ENCODE results near the gene SYNDIG1.

Gene SYNDIG1

GRCh38 chr20:24698706-24699206 is 229.3 kb downstream of the SYNDIG1 start:
- Histone ChIP-seq H3K36me3 (ENCODE audit: control insufficient read depth, insufficient read depth, low read length) (no peaks in the 10 kb centered on the region), H3K4me1 (ENCODE audit: control insufficient read depth, insufficient read depth, low read length) (no peaks in the 10 kb centered on the region), H3K27me3 (ENCODE audit: control insufficient read depth, insufficient read depth, low read length) (no peaks in the 10 kb centered on the region), H3K9me3 (ENCODE audit: control insufficient read depth, insufficient read depth, low read length) (no peaks in the 10 kb centered on the region), H3K4me3 (ENCODE audit: low read length) (no peak overlapping the region), H3K27ac (ENCODE audit: low read length) (no peak overlapping the region)
- no CpG with 5 or more reads among the region's 5 CpGs for WGBS (ENCODE audit: insufficient coverage, insufficient read length)
- DNase-seq (ENCODE audit: low read depth, low spot score): no peak

- H3K36me3 ChIP-seq (ENCODE audit: control insufficient read depth, insufficient read depth, low read length): no peaks in the 10 kb centered on the region
- DNase-seq (ENCODE audit: low read depth, low spot score): no peak
- H3K27me3 ChIP-seq (ENCODE audit: control insufficient read depth, insufficient read depth, low read length): no peaks in the 10 kb centered on the region
- no peak overlapping the region for H3K4me3 ChIP-seq (ENCODE audit: low read length)
- H3K27ac ChIP-seq (ENCODE audit: low read length): no peak overlapping the region
- no peaks in the 10 kb centered on the region for H3K4me1 ChIP-seq (ENCODE audit: control insufficient read depth, insufficient read depth, low read length)
- WGBS (ENCODE audit: insufficient coverage, insufficient read length): no CpG with 5 or more reads among the region's 8 CpGs
- H3K9me3 ChIP-seq (ENCODE audit: control insufficient read depth, insufficient read depth, low read length): no peaks in the 10 kb centered on the region
Observed at GRCh38 chr20:24699321-24700165, 230.1 kb downstream of the SYNDIG1 start.

- WGBS (ENCODE audit: insufficient coverage, insufficient read length): no CpG with 5 or more reads among the region's 6 CpGs
- Histone ChIP-seq H3K4me1 (ENCODE audit: control insufficient read depth, insufficient read depth, low read length) (no peaks in the 10 kb centered on the region), H3K27me3 (ENCODE audit: control insufficient read depth, insufficient read depth, low read length) (no peaks in the 10 kb centered on the region), H3K4me3 (ENCODE audit: low read length) (no peak overlapping the region), H3K27ac (ENCODE audit: low read length) (no peak overlapping the region), H3K36me3 (ENCODE audit: control insufficient read depth, insufficient read depth, low read length) (no peaks in the 10 kb centered on the region), H3K9me3 (ENCODE audit: control insufficient read depth, insufficient read depth, low read length) (no peaks in the 10 kb centered on the region)
- DNase-seq (ENCODE audit: low read depth, low spot score): no peak
Observed at GRCh38 chr20:24700166-24700860, 230.9 kb downstream of the SYNDIG1 start.

- Histone ChIP-seq H3K36me3 (ENCODE audit: control insufficient read depth, insufficient read depth, low read length) (no peaks in the 10 kb centered on the region), H3K4me3 (ENCODE audit: low read length) (no peak overlapping the region), H3K27me3 (ENCODE audit: control insufficient read depth, insufficient read depth, low read length) (no peaks in the 10 kb centered on the region), H3K9me3 (ENCODE audit: control insufficient read depth, insufficient read depth, low read length) (no peaks in the 10 kb centered on the region), H3K27ac (ENCODE audit: low read length) (no peak overlapping the region), H3K4me1 (ENCODE audit: control insufficient read depth, insufficient read depth, low read length) (no peaks in the 10 kb centered on the region)
- DNase-seq (ENCODE audit: low read depth, low spot score): no peak
- WGBS (ENCODE audit: insufficient coverage, insufficient read length): no CpG with 5 or more reads among the region's 6 CpGs
Observed at GRCh38 chr20:24701027-24701426, 231.6 kb downstream of the SYNDIG1 start.

- Histone ChIP-seq H3K4me3 (ENCODE audit: low read length) (no peak overlapping the region), H3K27ac (ENCODE audit: low read length) (no peak overlapping the region), H3K9me3 (ENCODE audit: control insufficient read depth, insufficient read depth, low read length) (no peaks in the 10 kb centered on the region), H3K36me3 (ENCODE audit: control insufficient read depth, insufficient read depth, low read length) (no peaks in the 10 kb centered on the region), H3K4me1 (ENCODE audit: control insufficient read depth, insufficient read depth, low read length) (no peaks in the 10 kb centered on the region), H3K27me3 (ENCODE audit: control insufficient read depth, insufficient read depth, low read length) (no peaks in the 10 kb centered on the region)
- WGBS (ENCODE audit: insufficient coverage, insufficient read length): no CpG with 5 or more reads among the region's 6 CpGs
- DNase-seq (ENCODE audit: low read depth, low spot score): no peak
Observed at GRCh38 chr20:24701668-24702067, 232.2 kb downstream of the SYNDIG1 start.

- Histone ChIP-seq H3K27ac (ENCODE audit: low read length) (no peak overlapping the region), H3K4me1 (ENCODE audit: control insufficient read depth, insufficient read depth, low read length) (no peaks in the 10 kb centered on the region), H3K36me3 (ENCODE audit: control insufficient read depth, insufficient read depth, low read length) (no peaks in the 10 kb centered on the region), H3K27me3 (ENCODE audit: control insufficient read depth, insufficient read depth, low read length) (no peaks in the 10 kb centered on the region), H3K4me3 (ENCODE audit: low read length) (no peak overlapping the region), H3K9me3 (ENCODE audit: control insufficient read depth, insufficient read depth, low read length) (no peaks in the 10 kb centered on the region)
- no peak for DNase-seq (ENCODE audit: low read depth, low spot score)
- WGBS (ENCODE audit: insufficient coverage, insufficient read length): no CpG with 5 or more reads among the region's 16 CpGs
Observed at GRCh38 chr20:24702501-24703283, 233.3 kb downstream of the SYNDIG1 start.

GRCh38 chr20:24703284-24703610 is 233.8 kb downstream of the SYNDIG1 start:
- Histone ChIP-seq H3K36me3 (ENCODE audit: control insufficient read depth, insufficient read depth, low read length) (no peaks in the 10 kb centered on the region), H3K4me1 (ENCODE audit: control insufficient read depth, insufficient read depth, low read length) (no peaks in the 10 kb centered on the region), H3K27ac (ENCODE audit: low read length) (no peak overlapping the region), H3K27me3 (ENCODE audit: control insufficient read depth, insufficient read depth, low read length) (no peaks in the 10 kb centered on the region), H3K4me3 (ENCODE audit: low read length) (no peak overlapping the region), H3K9me3 (ENCODE audit: control insufficient read depth, insufficient read depth, low read length) (no peaks in the 10 kb centered on the region)
- WGBS (ENCODE audit: insufficient coverage, insufficient read length): no CpG with 5 or more reads among the region's 9 CpGs
- DNase-seq (ENCODE audit: low read depth, low spot score): no peak

- H3K27ac ChIP-seq (ENCODE audit: low read length): no peak overlapping the region
- no peaks in the 10 kb centered on the region for H3K27me3 ChIP-seq (ENCODE audit: control insufficient read depth, insufficient read depth, low read length)
- H3K36me3 ChIP-seq (ENCODE audit: control insufficient read depth, insufficient read depth, low read length): no peaks in the 10 kb centered on the region
- no peaks in the 10 kb centered on the region for H3K4me1 ChIP-seq (ENCODE audit: control insufficient read depth, insufficient read depth, low read length)
- no peaks in the 10 kb centered on the region for H3K9me3 ChIP-seq (ENCODE audit: control insufficient read depth, insufficient read depth, low read length)
- WGBS (ENCODE audit: insufficient coverage, insufficient read length): no CpG with 5 or more reads among the region's 3 CpGs
- no peak for DNase-seq (ENCODE audit: low read depth, low spot score)
- no peak overlapping the region for H3K4me3 ChIP-seq (ENCODE audit: low read length)
Observed at GRCh38 chr20:24704899-24705298, 235.5 kb downstream of the SYNDIG1 start.

GRCh38 chr20:24705486-24705885 is 236.1 kb downstream of the SYNDIG1 start:
- no peak for DNase-seq (ENCODE audit: low read depth, low spot score)
- H3K27ac ChIP-seq (ENCODE audit: low read length): no peak overlapping the region
- H3K36me3 ChIP-seq (ENCODE audit: control insufficient read depth, insufficient read depth, low read length): no peaks in the 10 kb centered on the region
- H3K27me3 ChIP-seq (ENCODE audit: control insufficient read depth, insufficient read depth, low read length): no peaks in the 10 kb centered on the region
- WGBS (ENCODE audit: insufficient coverage, insufficient read length): no CpG with 5 or more reads among the region's 4 CpGs
- no peaks in the 10 kb centered on the region for H3K9me3 ChIP-seq (ENCODE audit: control insufficient read depth, insufficient read depth, low read length)
- H3K4me1 ChIP-seq (ENCODE audit: control insufficient read depth, insufficient read depth, low read length): no peaks in the 10 kb centered on the region
- H3K4me3 ChIP-seq (ENCODE audit: low read length): no peak overlapping the region

Measured in iPS DF 6.9 (cell line).